Mesendoderm (in vitro differentiated cells): Measurements from ENCODE around the gene LINGO3.
A peak's percentile ranks its signal among the peaks of the same experiment; 100 is the strongest.

ENCODE experiments used
- DNase-seq: peaks from one replicate; pipeline ENCODE4 v3.0.0; 2013
- H2AK5ac ChIP-seq: 2 replicates; pipeline ENCODE4 v1.6.1; 2013; ENCODE audit warnings: low read length, inconsistent platforms
- H2BK120ac ChIP-seq: 2 replicates; pipeline ENCODE4 v1.6.1; 2013; ENCODE audit warnings: low read depth, mild to moderate bottlenecking, low read length, moderate library complexity, mixed read lengths
- H2BK15ac ChIP-seq: replicated peaks from 2 replicates; pipeline ENCODE4 v1.6.1; 2013; ENCODE audit warnings: low read depth, mild to moderate bottlenecking, moderate library complexity
- H2BK5ac ChIP-seq: 2 replicates; pipeline ENCODE4 v1.6.1; 2013; ENCODE audit warnings: low read length, inconsistent platforms
- H3K18ac ChIP-seq: 2 replicates; pipeline ENCODE4 v1.6.1; 2013; ENCODE audit warnings: mild to moderate bottlenecking, low read length, mixed read lengths
- H3K23ac ChIP-seq: one replicate; pipeline ENCODE4 v1.6.1; 2013; ENCODE audit warnings: low read length
- H3K27ac ChIP-seq: 2 replicates; pipeline ENCODE4 v1.5.1; 2013; ENCODE audit warnings: low read depth, mild to moderate bottlenecking, inconsistent platforms, low read length, moderate library complexity
- H3K27me3 ChIP-seq: 2 replicates; pipeline ENCODE4 v1.6.1; 2013; ENCODE audit warnings: low read length, control low read depth, mild to moderate bottlenecking, inconsistent platforms; ENCODE audit not compliant: insufficient read depth, poor library complexity
- H3K36me3 ChIP-seq: 2 replicates; pipeline ENCODE4 v1.6.1; 2013; ENCODE audit warnings: low read length, inconsistent platforms; ENCODE audit not compliant: control insufficient read depth, insufficient read depth
- H3K4ac ChIP-seq: one replicate; pipeline ENCODE4 v1.6.1; 2013; ENCODE audit warnings: low read depth, mild to moderate bottlenecking, low read length, moderate library complexity
- H3K4me1 ChIP-seq: 2 replicates; pipeline ENCODE4 v1.6.1; 2013; ENCODE audit warnings: low read depth, low read length, inconsistent platforms; ENCODE audit not compliant: control insufficient read depth
- H3K4me2 ChIP-seq: 2 replicates; pipeline ENCODE4 v1.6.1; 2013; ENCODE audit warnings: low read length
- H3K4me3 ChIP-seq: 2 replicates; pipeline ENCODE4 v1.5.1; 2013; ENCODE audit warnings: mild to moderate bottlenecking, low read length
- H3K56ac ChIP-seq: one replicate; pipeline ENCODE4 v1.6.1; 2013; ENCODE audit warnings: low read length
- H3K79me1 ChIP-seq: 2 replicates; pipeline ENCODE4 v1.6.1; 2013; ENCODE audit warnings: low read length, inconsistent platforms
- H3K79me2 ChIP-seq: 2 replicates; pipeline ENCODE4 v1.6.1; 2013; ENCODE audit warnings: mild to moderate bottlenecking, low read length; ENCODE audit not compliant: control insufficient read depth, insufficient read depth
- H3K9ac ChIP-seq: 2 replicates; pipeline ENCODE4 v1.6.1; 2013; ENCODE audit warnings: low read length, inconsistent platforms
- H4K5ac ChIP-seq: one replicate; pipeline ENCODE4 v1.6.1; 2013; ENCODE audit warnings: low read length
- H4K8ac ChIP-seq: one replicate; pipeline ENCODE4 v1.6.1; 2013; ENCODE audit warnings: low read depth, mild to moderate bottlenecking, control low read depth, low read length, moderate library complexity
- WGBS: extraction: QIAGEN DNeasy Blood & Tissue Kit; methylation state at CpG from one replicate; pipeline ENCODE4 v1.1.7; 2013; ENCODE audit warnings: low lambda C conversion rate, missing lambda C conversion rate; ENCODE audit not compliant: insufficient coverage; ENCODE audit errors: extremely low coverage; 5-methylcytosine and 5-hydroxymethylcytosine counted together

The LINGO3 gene

DNA sequence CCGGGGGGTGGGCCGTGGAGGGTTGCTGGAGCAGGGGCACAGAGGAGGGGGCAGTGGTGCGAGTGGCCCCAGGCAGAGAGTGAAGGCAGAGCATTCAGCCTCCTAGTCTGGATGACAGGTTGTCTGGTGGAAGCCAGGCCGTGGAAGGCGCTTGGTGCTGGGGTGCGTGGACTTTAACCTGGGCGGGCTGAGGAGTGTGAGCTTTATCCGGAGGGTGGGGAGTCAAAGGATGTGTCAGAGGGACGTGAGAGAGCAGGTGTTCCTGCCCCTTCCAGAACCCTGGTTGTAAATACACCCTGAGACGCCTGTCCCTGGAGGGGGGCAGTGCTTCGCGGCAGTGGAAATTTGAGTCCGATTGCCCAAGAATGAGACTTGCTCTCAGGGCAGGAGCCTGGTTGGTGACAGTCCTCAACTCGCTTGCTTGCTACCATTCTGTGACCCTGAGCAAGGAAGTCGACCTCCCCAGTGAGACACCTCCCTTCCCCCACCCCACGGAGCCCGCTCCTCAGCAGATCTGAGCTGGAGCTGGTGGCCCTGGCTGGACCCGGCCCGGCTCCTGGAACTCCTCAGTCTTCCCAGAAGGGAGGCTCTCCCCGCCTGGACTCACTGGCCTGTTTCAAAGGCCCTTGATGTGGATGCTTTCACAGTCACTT is 22.8 kb upstream of the LINGO3 start:
- peaks cover 32% of the 10 kb centered on the region for H3K79me1 ChIP-seq
- H4K8ac ChIP-seq, result no peak overlapping the region
- H3K27ac ChIP-seq, result no peak overlapping the region
- peaks cover 2% of the 10 kb centered on the region for H3K36me3 ChIP-seq
- H3K4me2 ChIP-seq, result no peak overlapping the region
- H3K4me3 ChIP-seq, result no peak overlapping the region
- H3K79me2 ChIP-seq, result peaks cover 53% of the 10 kb centered on the region
- H3K4ac ChIP-seq, result no peak overlapping the region
- no peak overlapping the region for H4K5ac ChIP-seq
- H3K4me1 ChIP-seq, result peaks cover 2% of the 10 kb centered on the region
- WGBS, result no CpG with 5 or more reads among the region's 20 CpGs
- H3K27me3 ChIP-seq, result no peaks in the 10 kb centered on the region
- H2BK5ac ChIP-seq, result no peak overlapping the region
- H2BK120ac ChIP-seq, result no peak overlapping the region
- no peak overlapping the region for H3K18ac ChIP-seq
- H3K56ac ChIP-seq, result peak overlapping the region; percentile 15
- H2AK5ac ChIP-seq, result no peak overlapping the region
- H3K23ac ChIP-seq, result no peak overlapping the region
- no peak overlapping the region for H3K9ac ChIP-seq
- no peak overlapping the region for H2BK15ac ChIP-seq
- DNase-seq, result no peak

- no peak overlapping the region for H3K4me2 ChIP-seq
These were observed 22.3 kb upstream of the LINGO3 start for GRCh38 chr19:2330255-2330631.

DNA sequence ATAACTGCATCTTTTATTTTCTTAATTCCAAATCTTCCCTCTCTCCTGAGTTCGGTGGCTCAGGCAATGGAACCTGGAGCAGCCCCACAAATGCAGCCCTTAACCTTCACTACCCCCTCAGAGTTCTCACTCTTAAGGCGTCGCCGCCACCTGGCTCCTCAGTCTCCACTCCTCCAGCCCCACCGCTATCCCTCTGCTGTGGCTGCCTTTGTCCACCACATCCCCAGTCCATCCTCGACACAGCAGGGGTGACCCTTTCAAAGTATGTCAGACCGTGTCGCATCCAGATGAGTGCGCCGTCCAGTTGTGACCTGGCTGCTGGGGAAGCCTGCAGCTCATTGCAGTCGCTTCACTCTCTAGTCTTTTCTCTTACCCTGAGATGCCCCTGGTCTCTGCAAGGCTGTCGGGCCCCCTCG is 21.6 kb upstream of the LINGO3 start:
- peak overlapping the region; percentile 98 for H3K9ac ChIP-seq
- no peak overlapping the region for H4K8ac ChIP-seq
- no peak for DNase-seq
- H3K4me2 ChIP-seq, result peak overlapping the region; percentile 77
- no peak overlapping the region for H2BK15ac ChIP-seq
- no peaks in the 10 kb centered on the region for H3K27me3 ChIP-seq
- H3K4ac ChIP-seq, result no peak overlapping the region
- H2AK5ac ChIP-seq, result no peak overlapping the region
- H3K23ac ChIP-seq, result no peak overlapping the region
- peaks cover 34% of the 10 kb centered on the region for H3K79me1 ChIP-seq
- WGBS, result no CpG with 5 or more reads among the region's 13 CpGs
- H3K27ac ChIP-seq, result no peak overlapping the region
- H2BK120ac ChIP-seq, result no peak overlapping the region
- H3K18ac ChIP-seq, result no peak overlapping the region
- H3K4me1 ChIP-seq, result peaks cover 2% of the 10 kb centered on the region
- H3K36me3 ChIP-seq, result peaks cover 2% of the 10 kb centered on the region
- H2BK5ac ChIP-seq, result no peak overlapping the region
- H3K4me3 ChIP-seq, result no peak overlapping the region
- peaks cover 54% of the 10 kb centered on the region for H3K79me2 ChIP-seq
- peak overlapping the region; percentile 97 for H3K56ac ChIP-seq
- no peak overlapping the region for H4K5ac ChIP-seq

More at GRCh38 chr19:2330255-2330631, 22.3 kb upstream of the LINGO3 start:
- Histone ChIP-seq H3K27ac (no peak overlapping the region), H4K5ac (no peak overlapping the region), H2AK5ac (no peak overlapping the region), H3K18ac (no peak overlapping the region), H3K4ac (no peak overlapping the region), H2BK15ac (no peak overlapping the region), H2BK5ac (no peak overlapping the region), H3K4me3 (no peak overlapping the region), H3K27me3 (no peaks in the 10 kb centered on the region), H3K56ac (no peak overlapping the region), H3K4me1 (peaks cover 2% of the 10 kb centered on the region), H3K79me1 (peaks cover 32% of the 10 kb centered on the region), H4K8ac (no peak overlapping the region), H2BK120ac (no peak overlapping the region), H3K79me2 (peaks cover 54% of the 10 kb centered on the region), H3K36me3 (peaks cover 2% of the 10 kb centered on the region), H3K9ac (no peak overlapping the region), H3K23ac (no peak overlapping the region)
- no peak for DNase-seq
- no CpG with 5 or more reads among the region's 10 CpGs for WGBS

DNA sequence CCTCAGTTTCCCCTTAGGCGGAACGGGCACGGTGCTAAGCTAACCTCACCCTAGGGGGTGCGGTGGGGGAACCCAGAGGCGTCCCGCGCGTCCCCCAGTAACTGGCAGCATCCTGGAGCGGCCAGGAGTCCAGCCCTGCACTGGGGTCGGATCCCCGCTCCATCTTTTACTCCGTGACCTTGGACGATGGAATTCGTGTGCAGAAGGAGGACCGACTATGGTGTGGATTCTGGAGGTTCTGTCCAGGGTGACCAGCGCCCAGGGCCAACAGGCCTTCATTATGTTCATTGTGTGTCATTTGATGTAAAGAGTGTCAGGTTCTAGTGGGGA is 21.2 kb upstream of the LINGO3 start:
- Histone ChIP-seq H2BK120ac (no peak overlapping the region), H3K27me3 (no peaks in the 10 kb centered on the region), H2BK5ac (no peak overlapping the region), H3K27ac (no peak overlapping the region), H3K4me2 (peak overlapping the region; percentile 77), H3K18ac (peak overlapping the region; percentile 63), H3K56ac (peak overlapping the region; percentile 97), H3K36me3 (peaks cover 2% of the 10 kb centered on the region), H3K79me2 (peaks cover 54% of the 10 kb centered on the region), H2BK15ac (no peak overlapping the region), H3K79me1 (peaks cover 31% of the 10 kb centered on the region), H3K4ac (peak overlapping the region; percentile 81), H3K23ac (peak overlapping the region; percentile 99), H3K4me3 (peak overlapping the region; percentile 99), H3K4me1 (peaks cover 2% of the 10 kb centered on the region), H4K8ac (no peak overlapping the region), H4K5ac (no peak overlapping the region), H3K9ac (peak overlapping the region; percentile 98), H2AK5ac (no peak overlapping the region)
- WGBS, result no CpG with 5 or more reads among the region's 16 CpGs
- DNase-seq, result no peak

GRCh38 chr19:2328401-2329148 is 20.6 kb upstream of the LINGO3 start, which contains the start of the genes LSM7 and SPPL2B:
Gene LSM7, minus strand, starts transcription at chr19:2328586. Its CDS starts 20 bp downstream, at chr19:2328566.
Gene SPPL2B, plus strand, starts transcription at chr19:2328684. Its CDS starts 26 bp downstream, at chr19:2328710.
- Histone ChIP-seq H2AK5ac (no peak within 1 kb of the TSS), H3K23ac (peak within 1 kb of the TSS; percentile 99), H3K4me1 (peaks cover 2% of the 10 kb centered on the region), H3K36me3 (peaks cover 2% of the 10 kb centered on the region), H2BK15ac (no peak within 1 kb of the TSS), H3K4ac (peak within 1 kb of the TSS; percentile 81), H4K8ac (no peak within 1 kb of the TSS), H3K27ac (peak within 1 kb of the TSS; percentile 60), H3K4me3 (peak within 1 kb of the TSS; percentile 99), H4K5ac (no peak within 1 kb of the TSS), H3K56ac (peak within 1 kb of the TSS; percentile 99), H2BK5ac (no peak within 1 kb of the TSS), H3K27me3 (no peaks in the 10 kb centered on the region), H3K4me2 (peak within 1 kb of the TSS; percentile 77), H3K9ac (peak within 1 kb of the TSS; percentile 98), H3K18ac (peak within 1 kb of the TSS; percentile 63), H3K79me2 (peaks cover 54% of the 10 kb centered on the region), H3K79me1 (peaks cover 29% of the 10 kb centered on the region), H2BK120ac (no peak within 1 kb of the TSS)
- peak; percentile 90 for DNase-seq
- no CpG with 5 or more reads among the region's 89 CpGs for WGBS
